ENCODE results near the gene EZR.

- no peak for TF ChIP-seq POLR2A (IDR thresholded peaks at IDR 0.05)
- TF ChIP-seq, protein P1, sequence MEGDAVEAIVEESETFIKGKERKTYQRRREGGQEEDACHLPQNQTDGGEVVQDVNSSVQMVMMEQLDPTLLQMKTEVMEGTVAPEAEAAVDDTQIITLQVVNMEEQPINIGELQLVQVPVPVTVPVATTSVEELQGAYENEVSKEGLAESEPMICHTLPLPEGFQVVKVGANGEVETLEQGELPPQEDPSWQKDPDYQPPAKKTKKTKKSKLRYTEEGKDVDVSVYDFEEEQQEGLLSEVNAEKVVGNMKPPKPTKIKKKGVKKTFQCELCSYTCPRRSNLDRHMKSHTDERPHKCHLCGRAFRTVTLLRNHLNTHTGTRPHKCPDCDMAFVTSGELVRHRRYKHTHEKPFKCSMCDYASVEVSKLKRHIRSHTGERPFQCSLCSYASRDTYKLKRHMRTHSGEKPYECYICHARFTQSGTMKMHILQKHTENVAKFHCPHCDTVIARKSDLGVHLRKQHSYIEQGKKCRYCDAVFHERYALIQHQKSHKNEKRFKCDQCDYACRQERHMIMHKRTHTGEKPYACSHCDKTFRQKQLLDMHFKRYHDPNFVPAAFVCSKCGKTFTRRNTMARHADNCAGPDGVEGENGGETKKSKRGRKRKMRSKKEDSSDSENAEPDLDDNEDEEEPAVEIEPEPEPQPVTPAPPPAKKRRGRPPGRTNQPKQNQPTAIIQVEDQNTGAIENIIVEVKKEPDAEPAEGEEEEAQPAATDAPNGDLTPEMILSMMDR (IDR thresholded peaks at IDR 0.05), result no peak
Measured at GRCh38 chr6:158764926-158765325, 54.2 kb downstream of the EZR start.

Data from esophagus squamous epithelium (tissue), 4 donors.